ENCODE data around the gene DBP.
"Not testable (repeated sequence)": the region's sequence is repeated elsewhere in the genome, so short reads cannot be mapped to it uniquely, and the experiment has no call there.

The DBP gene

DNA sequence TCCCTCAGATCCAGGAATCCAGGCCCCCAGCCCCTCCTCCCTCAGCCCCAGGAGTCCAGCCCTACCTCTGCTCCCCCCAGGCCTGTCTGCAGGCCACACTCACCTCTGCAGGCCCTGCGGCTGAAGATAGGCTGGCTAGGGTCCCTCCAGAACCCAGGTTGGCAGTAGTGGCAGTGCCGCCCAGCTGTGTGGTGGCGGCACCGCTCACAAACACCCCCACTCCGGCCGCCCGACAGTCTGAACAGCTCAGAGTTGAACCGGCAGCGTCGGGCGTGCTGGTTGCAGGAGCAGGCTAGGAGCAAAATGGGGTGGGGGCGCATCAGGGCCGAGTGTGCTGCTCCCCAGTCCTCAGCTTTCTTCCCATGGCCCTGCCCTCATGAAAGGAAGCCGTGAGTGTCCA lies 27.3 kb upstream of the DBP start:
- no peak for DNase-seq

DNA sequence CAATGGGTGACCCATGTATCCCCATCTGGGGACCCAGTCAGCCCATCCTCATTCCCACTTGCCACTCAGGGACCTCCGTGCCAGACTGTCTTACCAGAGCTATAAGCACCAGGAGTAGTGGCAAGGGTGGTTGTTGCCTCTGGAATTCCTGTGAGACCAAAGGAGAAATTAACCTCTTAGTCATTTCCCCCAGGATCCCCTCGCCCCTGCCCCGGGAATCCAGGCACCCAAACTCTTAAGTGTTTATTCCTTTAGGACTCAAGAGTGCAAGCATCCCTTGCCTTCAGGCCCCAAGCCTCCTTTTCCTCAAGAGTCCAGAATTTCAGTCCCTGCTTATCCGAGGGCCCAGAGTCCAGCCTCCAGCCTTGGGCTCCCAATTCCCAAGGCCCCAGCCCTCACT lies 26.5 kb upstream of the DBP start:
- no peak for DNase-seq

DNA sequence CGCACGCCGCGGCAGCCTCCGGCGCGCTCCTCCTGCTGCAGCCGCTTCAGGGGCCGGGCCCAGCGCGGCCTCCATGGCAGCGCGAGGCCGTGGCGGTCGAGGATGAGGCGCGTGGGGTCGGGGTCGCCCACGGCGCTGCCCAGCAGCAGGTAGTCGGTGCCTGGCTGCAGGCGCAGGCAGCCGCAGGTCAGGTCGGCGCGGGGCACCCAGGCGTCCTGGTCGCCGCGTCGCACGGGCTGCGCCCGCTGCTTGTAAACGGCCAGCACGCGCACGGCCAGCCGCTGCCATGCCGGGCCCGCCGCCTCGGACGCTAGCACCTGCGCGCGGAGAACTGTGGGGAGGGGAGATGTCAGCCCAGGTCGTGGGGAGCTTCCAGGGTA lies 24.5 kb upstream of the DBP start:
- DNase-seq: no peak

DNA sequence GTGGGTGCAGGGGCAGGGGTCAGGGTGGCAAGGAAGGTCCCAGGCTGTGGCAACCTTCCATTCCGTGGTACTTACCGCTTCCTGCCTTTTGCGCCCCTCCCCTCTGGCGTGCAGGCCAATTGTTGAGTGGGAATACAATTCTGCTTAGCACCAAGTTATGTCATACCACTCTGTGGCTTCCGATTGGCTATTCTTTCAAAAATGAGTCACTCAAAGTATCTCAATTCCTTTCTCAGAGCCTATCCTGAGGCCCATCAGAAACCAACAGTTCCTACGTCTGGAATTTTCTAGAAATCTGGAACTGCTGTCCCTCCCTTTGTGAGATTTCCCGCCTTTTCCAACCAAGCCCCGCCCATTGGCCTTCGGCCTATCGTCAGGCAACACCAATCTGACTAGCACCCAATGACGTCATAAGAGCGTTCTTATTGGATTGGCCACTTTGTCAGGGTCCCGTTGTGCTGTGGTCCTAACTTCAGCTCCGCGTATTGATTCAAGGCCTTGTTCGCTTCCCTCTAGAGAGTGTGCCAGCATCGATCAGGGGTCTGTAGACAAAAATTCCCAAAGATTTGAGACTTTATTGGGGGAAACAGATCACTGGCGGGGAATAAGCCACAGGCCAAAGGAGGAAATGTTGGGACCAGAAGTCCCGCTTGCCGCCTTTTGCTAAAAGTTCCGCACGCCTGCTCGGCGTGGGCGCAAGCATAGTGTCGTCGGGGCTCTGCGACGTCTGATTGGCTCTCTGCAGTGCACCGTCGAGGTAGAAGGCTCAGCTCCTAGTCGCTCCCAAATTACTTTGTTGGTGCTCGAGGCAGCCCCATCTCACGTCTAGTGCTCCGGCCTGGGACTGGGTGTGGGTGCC lies 23.9 kb upstream of the DBP start:
- peak; percentile 98 for DNase-seq

DNA sequence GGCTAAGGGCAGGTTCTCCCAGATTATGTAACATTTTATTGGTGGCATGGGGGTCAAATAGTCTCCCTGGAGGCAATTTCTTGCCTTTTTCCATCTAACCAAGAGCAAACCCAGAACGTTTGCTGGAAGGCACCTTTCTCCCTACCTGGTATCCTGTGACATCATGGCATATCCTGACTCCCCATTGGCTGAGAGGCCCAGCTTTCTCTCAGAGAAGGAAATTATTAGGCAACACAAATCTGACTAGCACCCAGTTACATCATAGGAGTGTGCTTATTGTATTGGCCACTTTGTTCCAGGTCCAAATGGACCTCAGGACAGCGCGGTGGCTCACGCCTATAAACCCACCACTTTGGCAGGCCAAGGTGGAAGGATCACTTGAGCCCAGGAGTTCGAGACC lies 22.6 kb upstream of the DBP start:
- no peak for DNase-seq

DNA sequence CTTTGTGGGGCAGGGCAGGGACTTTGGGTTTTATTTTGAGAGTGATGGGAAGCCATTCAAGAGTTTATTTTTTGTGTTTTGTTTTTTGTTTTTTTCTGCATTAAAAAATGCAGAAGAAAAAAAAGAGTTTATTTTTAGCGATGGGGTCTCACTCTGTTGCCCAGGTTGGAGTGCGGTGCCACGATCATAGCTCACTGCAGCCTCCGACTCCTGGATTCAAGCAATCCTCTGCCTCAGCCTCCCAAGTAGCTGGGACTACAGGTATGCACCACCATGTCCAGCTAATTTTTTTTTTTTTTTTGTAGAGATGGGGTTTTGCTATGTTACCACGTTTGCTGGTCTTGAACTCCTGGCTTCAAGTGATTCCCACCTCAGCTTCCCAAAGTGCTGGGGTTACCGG lies 21.3 kb upstream of the DBP start:
- DNase-seq: no peak

DNA sequence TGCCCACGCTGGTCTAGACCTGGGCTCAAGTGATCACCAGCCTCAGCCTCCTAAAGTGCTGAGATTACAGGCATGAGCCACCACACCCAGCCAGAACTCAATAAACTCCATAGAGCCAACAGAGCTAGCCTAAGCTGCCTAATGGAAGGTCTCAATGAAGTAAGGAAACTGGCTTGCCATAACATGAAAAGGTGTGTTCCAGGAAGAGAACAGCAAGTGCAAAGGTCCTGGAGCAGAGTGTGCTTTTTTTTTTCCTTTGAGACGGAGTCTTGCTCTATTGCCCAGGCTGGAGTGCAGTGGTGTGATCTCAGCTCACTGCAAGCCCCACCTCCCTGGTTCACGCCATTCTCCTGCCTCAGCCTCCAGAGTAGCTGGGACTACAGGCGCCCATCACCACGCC lies 20.6 kb upstream of the DBP start:
- DNase-seq: not testable (repeated sequence)

DNA sequence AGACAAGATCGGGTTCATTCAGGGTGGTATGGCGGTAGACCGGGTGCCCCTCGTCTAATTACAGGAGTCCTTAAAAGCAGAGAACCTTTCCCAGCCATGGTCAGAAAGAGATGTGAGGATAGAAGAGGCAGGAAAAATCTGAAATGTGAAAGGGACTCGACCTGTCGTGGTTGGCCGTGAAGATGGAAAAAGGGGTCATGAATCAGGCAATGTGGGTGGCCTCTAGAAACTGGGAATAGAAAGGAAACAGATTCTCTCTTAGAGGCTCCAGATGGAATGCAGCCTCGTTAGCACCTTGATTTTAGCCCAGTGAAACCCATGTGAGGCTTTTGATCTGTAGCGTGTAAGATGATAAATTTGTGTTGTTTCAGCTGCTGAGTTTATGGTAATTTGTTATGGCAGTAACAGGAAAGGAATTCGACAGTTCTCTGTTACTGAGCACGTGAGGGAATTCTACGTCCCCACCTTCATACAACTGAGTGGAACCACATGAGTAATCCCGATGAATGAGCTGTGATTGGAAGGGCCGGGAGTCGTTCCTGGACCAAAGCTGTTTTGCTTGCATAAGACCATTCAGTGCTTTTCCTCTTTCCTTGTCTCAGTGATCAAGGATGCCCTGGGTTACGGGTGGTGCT lies 19.8 kb upstream of the DBP start:
- DNase-seq: no peak

DNA sequence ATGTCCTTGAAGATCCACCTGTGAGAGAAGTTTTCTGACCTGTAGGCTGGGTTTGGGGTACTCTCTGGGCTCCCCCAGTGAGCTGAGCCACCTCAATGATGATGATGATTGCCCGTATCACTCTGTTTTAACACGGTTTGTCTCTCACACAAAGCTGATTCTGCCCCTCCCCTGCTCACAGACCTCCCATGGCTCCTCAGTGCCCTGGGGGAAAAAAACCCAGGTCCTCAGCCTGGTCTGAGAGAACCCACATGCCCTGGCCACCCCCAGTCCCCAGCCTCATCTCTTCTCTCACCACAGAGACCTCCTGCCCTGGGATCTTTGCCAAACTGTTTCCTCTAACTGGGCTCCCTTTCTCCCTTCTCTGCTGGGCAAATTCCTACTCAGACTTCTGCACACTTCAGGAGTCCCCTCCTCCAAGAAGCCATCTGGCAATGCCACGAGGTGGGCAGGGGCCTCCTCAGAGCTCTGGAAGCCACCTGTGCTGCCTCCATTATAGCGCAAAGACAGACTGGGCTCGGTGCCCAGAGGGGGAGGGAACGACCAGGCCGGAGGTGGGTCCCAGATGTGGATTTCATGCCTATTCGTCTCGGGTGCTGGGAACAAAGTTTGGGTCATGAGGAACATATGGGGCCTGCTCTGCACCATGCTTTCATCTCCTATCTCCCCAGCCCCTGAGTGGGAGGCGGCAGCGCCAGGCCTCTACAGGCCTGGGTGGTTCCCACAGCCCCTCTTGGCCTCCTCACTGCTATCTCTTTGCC lies 17.3 kb upstream of the DBP start:
- no peak for DNase-seq

DNA sequence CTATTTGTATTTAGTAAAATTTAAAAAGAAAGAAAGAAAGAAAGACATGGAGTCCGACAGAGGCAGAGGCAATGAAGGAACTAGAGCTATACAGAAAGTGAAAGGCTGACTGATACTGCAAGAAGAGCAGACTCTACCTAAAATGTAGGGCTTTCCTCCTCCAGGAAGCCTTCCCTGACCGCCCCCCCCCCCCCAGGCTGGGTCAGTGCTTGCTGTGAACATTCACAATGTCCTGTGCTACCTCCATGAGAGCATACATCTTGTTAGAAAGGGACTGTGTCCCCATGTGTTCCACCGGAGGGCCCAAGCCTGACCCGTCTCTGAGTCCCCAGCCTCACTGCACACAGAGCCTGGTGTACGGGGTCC lies 14.5 kb upstream of the DBP start:
- DNase-seq: no peak

DNA sequence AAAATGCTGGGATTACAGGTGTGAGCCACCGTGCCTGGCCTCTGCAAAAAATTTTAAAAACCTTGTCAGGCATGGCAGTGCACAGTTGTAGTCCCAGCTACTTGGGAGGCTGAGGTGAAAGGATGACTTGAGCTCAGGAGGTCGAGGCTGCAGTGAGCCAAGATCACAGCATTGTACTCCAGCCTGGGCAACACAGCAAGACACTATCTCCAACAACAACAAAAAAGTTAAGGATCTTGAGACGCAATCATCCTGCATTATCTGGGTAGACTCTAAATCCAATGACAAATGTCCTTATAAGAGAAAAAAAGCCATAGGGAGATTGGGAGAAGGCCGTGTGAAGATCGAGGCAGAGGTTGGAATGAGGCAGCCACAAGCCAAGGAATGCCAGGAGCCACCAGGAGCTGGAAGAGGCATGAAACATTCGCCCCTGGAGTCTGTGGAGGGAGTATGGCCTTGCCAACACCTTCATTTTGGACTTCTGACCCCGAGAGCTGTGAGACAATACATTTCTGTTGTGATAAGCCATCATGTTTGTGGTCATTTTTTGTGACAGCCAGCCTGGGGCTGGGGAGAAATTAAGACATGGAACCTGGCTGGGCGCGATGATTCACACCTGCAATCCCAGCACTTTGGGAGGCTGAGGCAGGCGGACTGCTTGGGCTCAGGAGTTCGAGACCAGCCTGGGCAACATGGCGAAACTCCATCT lies 13.9 kb upstream of the DBP start:
- no peak for DNase-seq

DNA sequence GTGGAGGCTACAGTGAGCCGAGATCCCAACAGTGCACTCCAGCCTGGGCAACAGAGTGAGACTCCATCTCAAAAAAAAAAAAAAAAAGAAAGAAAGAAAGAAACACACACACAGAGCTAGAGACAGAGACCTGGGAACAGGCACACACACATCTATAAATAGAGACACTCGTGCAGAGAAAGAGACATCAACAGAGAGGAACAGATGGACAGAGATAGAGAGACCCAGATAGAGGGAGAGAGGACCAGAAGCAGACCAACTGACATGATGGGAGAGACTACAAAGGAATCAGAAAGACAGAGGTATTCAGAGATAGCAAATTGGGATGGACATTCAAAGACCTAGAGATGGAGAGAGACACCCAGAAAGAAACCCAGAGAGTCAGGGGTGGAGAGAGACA lies 11.0 kb upstream of the DBP start:
- no peak for DNase-seq

DNA sequence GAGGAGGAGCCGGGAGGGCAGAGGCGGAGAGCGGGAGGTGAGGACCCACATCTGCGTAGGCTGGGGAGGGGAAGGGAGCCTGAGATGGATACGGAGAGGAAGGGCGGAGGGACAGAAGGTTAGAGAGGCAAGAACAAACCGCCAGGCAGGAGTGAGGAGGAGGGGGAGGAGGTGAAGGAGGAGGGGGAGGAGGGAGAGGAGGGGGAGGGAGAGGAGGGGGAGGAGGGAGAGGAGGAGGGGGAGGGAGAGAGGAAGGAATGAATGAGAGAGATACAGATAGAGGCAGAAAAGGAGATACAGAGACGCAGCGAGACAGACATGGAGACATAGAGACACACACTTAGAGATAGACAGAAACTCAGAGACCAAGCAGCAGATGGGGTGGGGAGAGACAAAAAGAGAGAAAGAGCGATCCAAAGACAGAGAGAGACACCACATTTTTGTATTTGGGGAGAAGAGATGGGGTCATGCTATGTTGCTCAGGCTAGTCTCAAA lies 9.6 kb upstream of the DBP start:
- DNase-seq: peak; percentile 83

DNA sequence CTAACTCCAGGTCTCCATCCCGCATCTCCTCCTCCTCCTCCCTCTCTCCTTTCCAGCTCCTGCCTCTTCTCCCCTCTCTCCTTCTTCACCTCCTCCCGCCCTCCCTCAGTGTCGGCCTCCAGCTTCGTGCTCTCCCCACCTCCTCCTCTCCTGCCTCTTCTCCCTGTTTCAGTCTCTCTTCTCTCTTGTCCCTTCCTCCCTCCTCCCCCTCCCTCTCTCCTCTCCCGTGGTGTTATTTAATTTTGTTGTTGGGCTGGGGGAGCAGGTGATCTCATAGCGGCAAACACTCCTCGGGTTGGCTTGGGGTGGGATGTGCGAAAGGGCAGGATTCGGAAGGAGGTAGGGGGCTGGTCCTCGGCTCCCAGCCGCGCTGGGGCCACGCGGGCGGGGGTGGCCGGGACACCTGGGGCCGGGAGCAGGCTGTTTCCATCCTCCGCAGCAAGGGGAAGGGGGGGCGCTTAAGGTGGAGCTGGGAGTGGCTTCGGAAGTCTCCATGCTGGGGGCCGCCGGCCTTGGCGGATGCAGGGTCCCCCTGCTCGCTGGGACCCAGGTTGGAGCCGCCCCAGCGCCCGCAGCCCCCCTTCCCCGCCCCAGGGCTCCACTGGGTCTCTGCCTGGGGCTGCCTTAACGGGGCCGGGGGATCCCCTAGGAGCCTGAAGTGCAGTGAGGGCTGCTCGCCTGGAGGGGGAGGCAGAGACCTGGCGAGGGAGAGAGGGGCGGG lies 9.0 kb upstream of the DBP start, which contains the start of gene CA11:
CA11 (minus strand) TSS at position 187 of the 721 bp plus-strand sequence. CDS start 555 bp downstream, outside the sequence.
- peak; percentile 76 for DNase-seq

DNA sequence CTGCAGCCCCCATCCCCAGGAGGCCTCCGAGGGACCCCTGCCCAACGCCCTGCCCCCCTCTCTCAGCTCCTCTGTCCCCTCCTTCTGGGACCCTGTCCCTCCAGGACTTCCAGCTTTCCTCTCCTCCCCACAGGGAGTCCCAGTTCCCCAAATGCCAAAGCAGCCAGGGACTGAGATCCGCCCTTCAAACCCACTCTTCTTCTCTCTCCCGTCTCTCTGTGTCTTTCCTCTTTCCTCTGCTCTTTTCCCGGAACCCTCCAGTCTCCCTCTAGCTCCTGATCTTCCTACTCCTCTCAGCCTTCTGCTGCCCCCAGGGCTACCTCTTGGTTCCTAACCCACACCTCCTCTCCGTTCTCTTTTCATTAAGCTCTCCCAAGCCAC lies 8.4 kb upstream of the DBP start:
- no peak for DNase-seq

DNA sequence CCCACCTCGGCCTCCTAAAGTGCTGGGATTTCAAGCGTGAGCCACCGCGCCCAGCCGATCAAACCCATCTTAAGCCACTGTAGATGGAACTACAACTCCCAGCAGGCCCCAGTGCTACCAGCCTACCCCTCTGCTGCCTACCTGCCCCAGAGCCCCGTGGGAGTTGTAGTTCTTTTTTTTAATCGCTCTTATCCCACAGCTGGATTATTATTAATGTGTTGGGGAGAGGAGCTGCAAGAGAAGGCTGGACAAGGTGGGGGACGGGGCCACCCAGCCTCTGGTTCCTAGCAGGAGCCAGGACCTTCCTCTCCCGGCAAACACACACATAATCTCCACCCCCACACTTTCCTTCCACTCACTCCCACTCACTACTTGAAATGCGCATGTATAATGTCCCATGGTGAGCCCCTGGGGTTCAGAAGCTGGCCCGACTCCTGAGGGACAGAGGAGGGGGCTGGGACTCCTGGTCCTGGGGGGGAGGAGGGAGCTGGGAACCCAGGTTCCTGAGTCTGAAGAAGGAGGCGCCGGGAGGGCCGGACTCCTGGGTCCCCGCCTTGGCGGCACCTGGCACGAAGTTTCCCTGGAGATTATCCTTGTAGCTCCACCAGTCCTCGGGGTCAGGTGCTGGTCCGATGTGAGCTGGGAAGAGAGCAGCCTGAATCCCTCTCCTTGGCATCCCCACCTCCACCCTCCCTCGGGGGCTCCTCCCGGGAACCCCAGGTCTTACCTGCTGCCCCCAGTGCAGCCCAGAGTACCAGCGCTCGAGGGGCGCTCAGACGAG lies 7.8 kb upstream of the DBP start:
- DNase-seq: peak; percentile 67

DNA sequence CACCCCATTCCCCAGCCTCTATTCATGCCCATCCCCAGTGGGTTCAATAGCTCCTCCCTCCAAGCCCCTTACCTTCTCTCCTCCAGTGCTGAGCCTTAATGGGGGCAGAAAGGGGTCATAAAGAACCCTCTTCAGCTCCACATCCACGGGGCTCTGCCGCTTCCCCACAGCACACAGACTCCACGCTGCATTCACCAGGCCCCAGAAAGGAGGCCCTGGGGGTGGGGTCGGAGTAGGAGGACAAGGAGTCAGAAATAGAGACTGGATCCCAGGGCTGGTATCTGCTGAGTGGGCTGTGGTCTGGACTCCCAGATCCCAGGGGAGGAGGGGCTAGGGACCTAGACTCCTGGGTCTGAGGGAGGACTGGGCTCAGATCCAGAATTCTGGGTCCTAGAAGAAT lies 7.2 kb upstream of the DBP start:
- no peak for DNase-seq

DNA sequence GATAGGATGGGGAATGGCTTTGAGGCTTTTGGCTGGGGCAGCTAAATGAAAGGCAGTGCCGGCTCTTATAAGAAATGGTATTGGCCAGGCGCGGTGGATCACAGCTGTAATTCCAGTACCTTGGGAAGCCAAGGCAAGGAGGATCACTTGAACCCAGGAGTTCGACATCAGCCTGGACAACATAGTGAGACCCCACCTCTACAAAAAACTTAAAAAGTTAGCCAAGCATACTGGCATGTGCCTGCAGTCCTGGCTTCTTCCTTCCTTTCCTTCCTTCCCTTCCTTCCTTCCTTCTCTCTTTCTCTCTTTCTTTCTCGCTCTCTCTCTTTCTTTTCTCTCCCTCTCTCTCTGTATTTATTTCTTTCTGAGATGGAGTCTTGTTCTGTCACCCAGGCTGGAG lies 5.7 kb upstream of the DBP start:
- no peak for DNase-seq

DNA sequence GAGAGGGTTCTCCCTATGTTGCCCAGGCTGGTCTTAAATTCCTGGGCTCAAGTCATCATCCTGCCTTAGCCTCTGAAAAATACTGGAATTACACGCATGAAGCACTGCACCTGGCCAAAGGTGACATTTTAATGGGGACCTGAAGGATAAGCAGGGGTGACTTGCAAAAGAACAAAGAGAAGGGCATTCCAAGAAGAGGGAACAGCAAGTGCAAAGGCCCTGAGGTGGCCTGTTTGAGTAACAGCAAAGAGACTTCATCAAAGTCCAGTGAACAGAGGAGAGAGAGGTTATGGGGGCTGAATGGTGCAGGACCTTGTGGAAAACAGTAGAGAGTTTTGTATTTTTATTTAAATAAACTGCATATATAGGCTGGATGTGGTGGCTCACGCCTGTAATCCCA lies 4.7 kb upstream of the DBP start:
- DNase-seq: no peak

DNA sequence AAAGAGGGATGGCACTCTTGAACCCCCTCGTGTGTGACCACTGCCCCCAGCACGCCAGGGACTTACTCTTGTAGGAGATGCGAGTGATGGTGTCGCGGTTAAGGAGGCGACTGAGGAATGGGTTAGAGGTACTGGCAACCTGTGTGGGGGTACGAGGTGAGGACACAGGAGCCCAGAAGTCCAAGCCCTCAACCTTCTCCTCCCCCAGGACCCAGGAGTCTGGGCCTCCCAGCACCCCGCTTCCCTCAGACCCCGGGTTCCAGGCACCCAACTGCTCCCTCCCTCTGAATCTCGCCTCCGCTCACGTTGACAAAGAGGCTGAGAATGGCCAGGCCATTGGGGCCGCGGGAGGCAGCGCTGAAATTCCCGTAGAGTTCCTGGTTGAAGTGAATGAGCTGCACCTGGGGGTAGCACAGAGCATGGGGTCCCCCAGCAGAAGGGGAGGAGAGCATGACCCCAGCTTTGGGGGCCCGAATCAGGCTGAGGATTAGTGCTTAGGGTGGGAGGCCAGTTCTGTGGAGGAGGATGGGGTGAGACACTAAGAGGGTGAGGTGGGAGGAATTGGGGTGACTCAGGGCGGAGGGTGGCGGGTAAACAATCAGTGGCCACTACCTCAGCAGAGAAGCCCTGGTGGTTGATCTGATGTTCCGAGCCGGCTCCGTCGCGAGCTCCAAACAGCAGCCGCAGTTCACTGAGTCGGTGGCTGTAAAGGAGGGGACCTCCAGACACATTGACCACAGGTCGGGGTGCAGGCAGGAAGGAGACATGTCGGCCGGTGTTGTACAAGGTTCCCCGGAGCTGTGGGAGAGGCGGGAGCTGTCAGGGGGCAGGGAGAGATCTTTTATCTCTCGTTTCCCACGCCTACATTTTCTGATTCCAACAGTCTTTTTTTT lies 2.5 kb upstream of the DBP start:
- DNase-seq: no peak
